Activated CD4-positive, alpha-beta T cell treated with anti-CD3 and anti-CD28 coated beads, Interleukin-2, amount 50 U/mL, for 1 hour (primary cell): Measurements from ENCODE around the gene ALDH1A3.
A peak's percentile ranks its signal among the peaks of the same experiment; 100 is the strongest.

Experiments used
- DNase-seq: peaks from one replicate; pipeline ENCODE4 v3.0.0-alpha.2; 2020

ALDH1A3 gene

GRCh38 chr15:100902436-100903167 lies 23.0 kb downstream of the ALDH1A3 start:
- DNase-seq, result no peak

DNA sequence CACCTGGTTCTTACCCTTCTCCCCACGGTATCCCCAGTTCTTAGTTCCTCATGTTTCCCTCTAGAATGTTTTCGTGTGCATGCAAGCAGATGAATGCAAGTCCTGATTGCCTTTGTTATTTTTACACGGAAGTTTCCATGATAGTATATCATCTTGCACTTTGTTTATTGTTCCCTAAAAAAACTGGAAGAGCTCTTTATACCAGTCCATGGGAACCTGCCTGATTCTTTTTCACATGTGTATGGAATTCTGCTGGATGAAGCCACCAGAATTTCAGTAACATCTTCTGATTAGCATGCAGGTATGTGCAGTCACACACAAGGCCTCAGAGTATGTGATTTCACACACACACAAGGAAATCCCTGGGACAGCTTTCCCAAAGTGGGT lies 23.5 kb downstream of the ALDH1A3 start:
- DNase-seq, result no peak

DNA sequence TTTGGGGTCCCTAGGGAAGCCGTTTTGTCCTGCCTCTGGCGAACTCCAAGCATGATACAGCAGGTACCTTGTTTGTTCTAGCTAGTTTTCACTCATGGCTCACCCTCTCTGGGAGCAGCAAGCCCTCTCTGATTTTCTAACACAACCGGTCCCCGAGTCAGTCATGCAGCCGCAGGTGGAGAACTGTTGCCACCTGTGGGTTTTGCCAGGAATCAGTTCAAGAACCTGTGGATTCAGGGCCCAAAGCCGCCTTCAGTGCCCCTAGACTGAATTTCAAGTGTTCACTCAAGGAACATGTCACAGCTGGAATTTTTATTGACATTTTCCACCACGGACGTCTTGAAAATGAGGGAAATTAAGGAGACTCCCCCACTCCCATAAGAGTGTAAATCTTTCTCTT lies 26.2 kb downstream of the ALDH1A3 start:
- no peak for DNase-seq

- DNase-seq, result no peak
Measured at GRCh38 chr15:100908466-100908865, 28.8 kb downstream of the ALDH1A3 start.

- DNase-seq, result no peak
Measured at GRCh38 chr15:100909565-100909964, 29.9 kb downstream of the ALDH1A3 start.

GRCh38 chr15:100909989-100910955 lies 30.6 kb downstream of the ALDH1A3 start:
- DNase-seq, result no peak

GRCh38 chr15:100911086-100911485 lies 31.5 kb downstream of the ALDH1A3 start:
- no peak for DNase-seq

DNA sequence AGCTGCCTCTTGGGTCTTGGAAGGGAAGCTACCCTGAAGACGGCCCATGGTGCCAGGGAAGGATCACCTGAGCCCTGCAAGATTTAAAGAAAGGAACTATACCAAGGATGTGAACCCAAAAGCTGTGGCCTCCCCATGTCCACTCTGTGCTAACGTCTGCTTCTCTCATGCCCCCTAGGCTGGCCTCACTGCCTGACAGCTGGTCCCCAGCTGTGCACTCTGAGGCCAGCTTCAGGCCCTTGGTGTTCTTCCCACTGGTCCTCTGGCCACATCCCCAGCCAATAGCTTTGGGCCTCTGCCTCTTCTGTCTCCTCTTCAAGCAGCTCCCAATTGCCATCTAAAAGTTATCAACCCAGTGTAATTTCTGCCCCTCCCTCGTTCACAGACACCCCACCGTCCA lies 34.3 kb downstream of the ALDH1A3 start:
- no peak for DNase-seq

- no peak for DNase-seq
Measured at GRCh38 chr15:100914876-100915275, 35.2 kb downstream of the ALDH1A3 start.

DNA sequence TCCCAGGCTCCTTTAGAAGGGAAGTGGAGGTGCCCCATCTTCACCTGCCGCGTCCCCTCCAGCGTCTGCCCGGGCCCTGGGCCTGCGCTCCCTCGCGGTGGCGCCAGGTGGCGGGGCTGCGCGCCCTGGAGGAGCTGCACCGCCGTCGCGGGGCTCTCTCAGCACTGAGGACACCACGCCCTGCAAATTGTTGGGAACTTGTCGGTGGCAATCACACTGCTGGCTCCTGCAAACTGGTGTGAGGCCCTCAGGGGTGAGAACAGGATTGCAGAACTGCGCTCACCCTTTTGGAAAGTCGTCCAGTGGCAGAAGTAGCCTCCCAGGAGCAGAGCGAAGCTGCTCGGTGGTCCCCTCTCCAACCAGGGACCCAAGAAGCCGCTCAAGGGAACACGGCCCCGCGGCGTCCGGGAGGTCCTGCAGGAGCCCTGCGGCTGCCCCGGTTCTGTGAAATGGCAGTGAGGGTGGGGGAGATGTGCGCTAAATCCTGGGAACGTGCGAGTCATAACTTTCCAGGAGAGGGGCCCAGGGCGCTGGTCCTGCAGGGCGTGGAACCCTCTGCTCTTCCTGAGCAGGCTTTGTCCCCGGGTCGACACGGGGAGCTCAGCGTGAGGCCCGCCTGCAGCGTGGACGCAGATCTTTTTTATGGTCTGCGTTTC lies 38.5 kb downstream of the ALDH1A3 start:
- peak; percentile 54 for DNase-seq

- no peak for DNase-seq
Measured at GRCh38 chr15:100918690-100919480, 39.3 kb downstream of the ALDH1A3 start, which contains the start of gene LRRK1. Gene LRRK1 (plus strand): TSS chr15:100919357. CDS start chr15:100924633, 5,276 bp downstream.

GRCh38 chr15:100919481-100920405 lies 40.1 kb downstream of the ALDH1A3 start:
- DNase-seq, result no peak

- no peak for DNase-seq
Measured at GRCh38 chr15:100920516-100921135, 41.0 kb downstream of the ALDH1A3 start.

- no peak for DNase-seq
Measured at GRCh38 chr15:100922192-100923040, 42.8 kb downstream of the ALDH1A3 start.

DNA sequence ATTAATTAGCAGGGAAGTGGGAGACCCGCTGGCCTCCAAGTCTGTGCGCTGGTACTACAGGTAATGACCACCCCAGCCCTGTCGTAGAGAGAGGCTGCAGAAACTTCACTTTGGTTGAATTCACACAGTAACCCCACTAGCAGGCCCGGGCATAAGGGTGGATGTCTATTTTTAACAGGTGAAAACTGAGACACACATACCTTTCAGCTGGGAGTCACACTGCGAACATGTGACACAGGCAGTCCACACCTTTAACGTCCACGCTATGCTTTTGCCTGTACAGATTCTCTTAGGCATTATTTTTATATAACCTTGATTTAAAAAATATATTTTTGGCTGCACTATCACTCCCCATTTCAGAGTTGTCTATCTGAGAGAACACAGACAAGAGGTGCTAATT lies 43.4 kb downstream of the ALDH1A3 start:
- DNase-seq, result no peak

- no peak for DNase-seq
Measured at GRCh38 chr15:100923902-100924301, 44.3 kb downstream of the ALDH1A3 start.

DNA sequence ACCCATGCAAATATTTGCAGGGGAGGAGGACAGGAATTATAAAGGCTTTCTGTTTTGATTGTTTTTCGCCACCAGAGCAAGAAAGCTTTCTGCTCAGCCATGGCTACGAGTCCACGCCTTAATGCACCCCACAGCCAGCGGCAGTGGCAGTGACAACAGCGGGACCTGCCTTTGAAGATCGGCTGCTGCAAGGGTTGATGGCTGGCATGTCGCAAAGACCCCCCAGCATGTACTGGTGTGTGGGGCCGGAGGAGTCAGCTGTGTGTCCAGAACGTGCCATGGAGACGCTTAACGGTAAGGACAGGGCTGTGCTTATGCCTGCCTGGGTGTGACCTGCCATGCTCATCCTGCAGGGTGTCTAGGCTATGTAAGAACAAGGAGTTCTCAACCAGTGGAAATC lies 44.8 kb downstream of the ALDH1A3 start:
- no peak for DNase-seq

DNA sequence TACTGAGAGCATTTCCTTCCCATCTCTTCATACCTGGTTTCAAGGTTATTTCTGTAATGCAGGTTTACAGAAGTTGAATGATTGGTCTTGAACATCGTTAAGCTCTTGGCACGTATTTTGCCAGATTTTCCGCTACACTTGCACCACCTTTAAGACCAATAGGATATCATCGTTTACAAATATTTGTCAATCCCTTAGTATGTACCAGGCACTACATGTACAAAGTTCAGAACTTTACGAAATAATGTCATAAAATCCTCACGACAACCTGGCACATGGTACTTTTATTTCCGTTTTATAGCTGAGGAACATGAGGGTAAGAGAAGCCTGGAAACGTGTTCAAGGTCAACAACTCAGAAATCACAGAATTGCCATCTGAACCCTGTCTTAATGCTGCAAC lies 45.8 kb downstream of the ALDH1A3 start:
- DNase-seq, result no peak

- no peak for DNase-seq
Measured at GRCh38 chr15:100926258-100926657, 46.6 kb downstream of the ALDH1A3 start.
